GM12878 (cell line): ENCODE measurements around the gene NCAM1.

Experiments
- FOS ChIP-seq: IDR thresholded peaks from 3 replicates; pipeline ENCODE4 v1.6.1; 2011; ENCODE audit warnings: borderline replicate concordance; ENCODE audit not compliant: insufficient read length; ENCODE audit errors: extremely low read depth
- GABPA ChIP-seq: IDR thresholded peaks from 2 replicates; pipeline ENCODE4 v1.6.1; 2014; ENCODE audit warnings: antibody characterized with exemption, low read depth, mild to moderate bottlenecking, inconsistent platforms
- MTA3 ChIP-seq: IDR thresholded peaks from 2 replicates; pipeline ENCODE4 v1.6.1; 2012; ENCODE audit warnings: low read length, inconsistent platforms, borderline replicate concordance
- NR2C2 ChIP-seq: IDR thresholded peaks from 2 replicates; pipeline ENCODE4 v1.6.1; 2011; ENCODE audit warnings: borderline replicate concordance, low read depth; ENCODE audit not compliant: control insufficient read depth, insufficient read length
- NRF1 ChIP-seq: conservative IDR thresholded peaks from 2 replicates; pipeline ENCODE4 v1.6.1; 2011; ENCODE audit warnings: mild to moderate bottlenecking, low read depth, low read length, improper control_type of control experiment
- POLR2A ChIP-seq: IDR thresholded peaks from 2 replicates; pipeline ENCODE4 v1.6.1; 2011; ENCODE audit warnings: low read depth, mild to moderate bottlenecking, low read length
- RFX5 ChIP-seq: IDR thresholded peaks from 2 replicates; pipeline ENCODE4 v1.6.1; 2011; ENCODE audit warnings: low read depth, low read length, improper control_type of control experiment
- SMC3 ChIP-seq: IDR thresholded peaks from 2 replicates; pipeline ENCODE4 v1.6.1; 2011; ENCODE audit warnings: low read length, improper control_type of control experiment, borderline replicate concordance
- SUZ12 ChIP-seq: fragments of 200-600 bp; sonication (generic); IDR thresholded peaks from one replicate; pipeline ENCODE4 v1.6.1; 2018; ENCODE audit warnings: antibody characterized with exemption, mild to moderate bottlenecking; ENCODE audit not compliant: unreplicated experiment
- TF ChIP-seq, protein P1 (sequence below): IDR thresholded peaks from 2 replicates; pipeline ENCODE4 v1.6.1; 2011; ENCODE audit warnings: low read depth, low read length, improper control_type of control experiment, borderline replicate concordance
- TF ChIP-seq, protein P2 (sequence below), 3 experiments: IDR thresholded peaks in 2 of 3; conservative IDR thresholded peaks in 1 of 3; 2 replicates each; pipeline ENCODE4 v1.5.1; 2011; ENCODE audit warnings: low read depth in 3 of 3, low read length in 3 of 3, mild to moderate bottlenecking in 3 of 3, control low read depth in 2 of 3, moderate library complexity in 2 of 3, inconsistent platforms in 1 of 3, mixed read lengths in 1 of 3; ENCODE audit not compliant: control insufficient read depth in 2 of 3, insufficient read depth in 1 of 3; ENCODE audit errors: extremely low read depth in 1 of 3
- TF ChIP-seq, protein P3 (sequence below): IDR thresholded peaks from 2 replicates; pipeline ENCODE4 v1.6.1; 2012; ENCODE audit warnings: low read depth, low read length, improper control_type of control experiment
- TF ChIP-seq, protein P4 (sequence below): IDR thresholded peaks from 2 replicates; pipeline ENCODE4 v1.6.1; 2012; ENCODE audit warnings: low read depth, low read length, improper control_type of control experiment

DNA sequence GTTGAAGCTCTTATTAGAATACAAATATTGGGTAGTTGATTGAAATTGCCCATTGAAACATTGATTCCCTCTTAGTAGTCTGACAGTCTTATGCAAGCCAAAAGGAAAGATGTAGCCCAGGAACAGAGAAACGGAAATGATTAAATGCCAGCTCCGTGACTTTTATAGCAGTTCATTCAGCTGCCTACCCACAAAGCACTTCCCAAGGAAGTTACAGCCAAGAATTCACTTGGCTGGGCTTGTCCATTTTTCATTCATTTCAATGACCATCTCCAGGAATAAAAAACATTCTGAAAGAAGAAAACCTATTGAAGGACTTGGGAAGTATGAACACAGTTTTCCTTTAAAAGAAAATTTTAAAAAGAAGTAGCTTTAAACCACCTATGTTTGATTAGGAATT is 62.0 kb downstream of the NCAM1 start:
- TF ChIP-seq SMC3 (no peak), NR2C2 (no peak), FOS (no peak), POLR2A (no peak), SUZ12 (no peak), GABPA (no peak), MTA3 (no peak), NRF1 (no peak), RFX5 (no peak)
- TF ChIP-seq, protein P1, sequence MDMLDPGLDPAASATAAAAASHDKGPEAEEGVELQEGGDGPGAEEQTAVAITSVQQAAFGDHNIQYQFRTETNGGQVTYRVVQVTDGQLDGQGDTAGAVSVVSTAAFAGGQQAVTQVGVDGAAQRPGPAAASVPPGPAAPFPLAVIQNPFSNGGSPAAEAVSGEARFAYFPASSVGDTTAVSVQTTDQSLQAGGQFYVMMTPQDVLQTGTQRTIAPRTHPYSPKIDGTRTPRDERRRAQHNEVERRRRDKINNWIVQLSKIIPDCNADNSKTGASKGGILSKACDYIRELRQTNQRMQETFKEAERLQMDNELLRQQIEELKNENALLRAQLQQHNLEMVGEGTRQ = no peak
- TF ChIP-seq, protein P2, sequence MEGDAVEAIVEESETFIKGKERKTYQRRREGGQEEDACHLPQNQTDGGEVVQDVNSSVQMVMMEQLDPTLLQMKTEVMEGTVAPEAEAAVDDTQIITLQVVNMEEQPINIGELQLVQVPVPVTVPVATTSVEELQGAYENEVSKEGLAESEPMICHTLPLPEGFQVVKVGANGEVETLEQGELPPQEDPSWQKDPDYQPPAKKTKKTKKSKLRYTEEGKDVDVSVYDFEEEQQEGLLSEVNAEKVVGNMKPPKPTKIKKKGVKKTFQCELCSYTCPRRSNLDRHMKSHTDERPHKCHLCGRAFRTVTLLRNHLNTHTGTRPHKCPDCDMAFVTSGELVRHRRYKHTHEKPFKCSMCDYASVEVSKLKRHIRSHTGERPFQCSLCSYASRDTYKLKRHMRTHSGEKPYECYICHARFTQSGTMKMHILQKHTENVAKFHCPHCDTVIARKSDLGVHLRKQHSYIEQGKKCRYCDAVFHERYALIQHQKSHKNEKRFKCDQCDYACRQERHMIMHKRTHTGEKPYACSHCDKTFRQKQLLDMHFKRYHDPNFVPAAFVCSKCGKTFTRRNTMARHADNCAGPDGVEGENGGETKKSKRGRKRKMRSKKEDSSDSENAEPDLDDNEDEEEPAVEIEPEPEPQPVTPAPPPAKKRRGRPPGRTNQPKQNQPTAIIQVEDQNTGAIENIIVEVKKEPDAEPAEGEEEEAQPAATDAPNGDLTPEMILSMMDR (IDR thresholded peaks at IDR 0.05 in 2 of 3, conservative IDR thresholded peaks at IDR 0.05 in 1 of 3; ENCODE audit: control insufficient read depth in 2 of 3, extremely low read depth in 1 of 3, insufficient read depth in 1 of 3, low read depth in 3 of 3, low read length in 3 of 3) = no peak
- TF ChIP-seq, protein P3, sequence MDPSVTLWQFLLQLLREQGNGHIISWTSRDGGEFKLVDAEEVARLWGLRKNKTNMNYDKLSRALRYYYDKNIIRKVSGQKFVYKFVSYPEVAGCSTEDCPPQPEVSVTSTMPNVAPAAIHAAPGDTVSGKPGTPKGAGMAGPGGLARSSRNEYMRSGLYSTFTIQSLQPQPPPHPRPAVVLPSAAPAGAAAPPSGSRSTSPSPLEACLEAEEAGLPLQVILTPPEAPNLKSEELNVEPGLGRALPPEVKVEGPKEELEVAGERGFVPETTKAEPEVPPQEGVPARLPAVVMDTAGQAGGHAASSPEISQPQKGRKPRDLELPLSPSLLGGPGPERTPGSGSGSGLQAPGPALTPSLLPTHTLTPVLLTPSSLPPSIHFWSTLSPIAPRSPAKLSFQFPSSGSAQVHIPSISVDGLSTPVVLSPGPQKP = no peak
- TF ChIP-seq, protein P4, sequence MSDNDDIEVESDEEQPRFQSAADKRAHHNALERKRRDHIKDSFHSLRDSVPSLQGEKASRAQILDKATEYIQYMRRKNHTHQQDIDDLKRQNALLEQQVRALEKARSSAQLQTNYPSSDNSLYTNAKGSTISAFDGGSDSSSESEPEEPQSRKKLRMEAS = no peak
